ENCODE data around the gene WDR75.

The WDR75 gene

DNA sequence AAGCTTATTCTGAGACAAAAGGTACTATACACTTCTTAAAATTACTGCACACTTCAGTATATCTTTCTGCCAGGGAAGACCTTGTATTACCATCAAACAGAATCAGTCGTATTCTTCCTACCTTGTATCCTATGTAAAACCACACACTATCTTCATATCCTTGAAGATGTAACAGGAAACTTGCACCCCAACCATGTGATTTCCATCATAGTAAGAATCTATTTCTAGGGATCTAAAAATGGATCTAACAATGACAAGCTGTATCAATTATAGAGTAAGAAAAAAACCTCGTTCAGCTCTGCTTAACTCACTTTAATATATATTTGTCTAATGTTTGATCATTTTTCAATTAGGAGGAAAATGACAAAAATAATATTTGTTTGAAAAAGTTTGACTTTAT is 60.2 kb downstream of the WDR75 start:
- DNase-seq = no peak

DNA sequence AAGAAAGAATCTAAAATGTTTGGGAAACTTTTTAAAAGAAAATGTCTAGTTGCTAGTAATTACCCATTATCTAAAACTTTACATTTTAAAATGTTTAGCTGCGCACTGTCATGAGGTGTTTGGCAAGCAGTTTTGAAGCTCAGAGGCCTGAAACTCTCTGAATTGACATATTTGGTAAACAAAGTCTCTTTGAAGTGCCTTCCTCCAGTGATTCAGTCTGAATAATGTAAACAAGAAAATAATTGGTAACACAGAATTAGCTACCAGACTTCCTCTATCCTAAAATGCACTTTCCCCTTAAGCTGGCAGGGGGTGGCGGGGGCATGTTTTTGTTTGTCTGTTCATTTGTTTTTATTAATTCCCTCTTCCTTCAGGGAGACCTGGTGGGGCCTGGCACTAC is 61.4 kb downstream of the WDR75 start:
- DNase-seq = no peak

DNA sequence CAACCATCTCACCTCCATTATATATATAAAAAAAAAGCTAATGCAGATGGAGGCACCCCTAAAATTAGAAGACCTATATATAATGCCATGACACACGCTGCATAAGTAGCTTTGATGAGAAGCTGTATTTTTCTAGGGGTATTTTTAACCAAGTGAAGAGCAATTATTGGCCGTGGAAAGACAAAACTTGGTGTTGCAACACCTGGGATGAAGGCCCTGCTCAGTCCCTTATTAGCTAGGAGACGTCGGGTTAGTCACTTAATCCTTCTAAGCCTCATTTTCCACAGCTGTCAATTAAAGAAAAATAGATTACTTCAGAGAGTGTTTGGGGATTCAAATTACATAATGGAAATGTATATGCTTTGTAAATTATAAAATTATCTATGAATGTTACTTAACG is 63.0 kb downstream of the WDR75 start:
- no peak for DNase-seq

DNA sequence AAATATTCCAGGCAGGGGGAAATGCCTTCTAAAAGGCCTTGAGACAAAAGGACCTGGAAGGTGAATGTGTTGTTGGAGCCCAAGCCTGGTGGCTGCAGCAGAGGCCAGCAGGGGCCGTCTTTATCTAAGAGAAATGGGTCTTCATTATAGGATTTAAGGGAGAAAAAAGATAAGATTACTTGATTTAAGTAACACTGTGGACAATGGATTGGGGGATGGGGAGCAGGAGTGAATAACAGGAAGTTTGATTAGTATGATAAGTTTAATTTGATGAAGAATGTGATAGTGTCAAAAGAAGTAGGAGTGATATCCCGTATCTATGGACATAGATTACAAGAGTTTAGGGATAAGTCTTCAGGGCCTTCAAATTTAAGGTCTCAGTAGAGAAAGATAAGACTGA is 64.2 kb downstream of the WDR75 start:
- DNase-seq = no peak

DNA sequence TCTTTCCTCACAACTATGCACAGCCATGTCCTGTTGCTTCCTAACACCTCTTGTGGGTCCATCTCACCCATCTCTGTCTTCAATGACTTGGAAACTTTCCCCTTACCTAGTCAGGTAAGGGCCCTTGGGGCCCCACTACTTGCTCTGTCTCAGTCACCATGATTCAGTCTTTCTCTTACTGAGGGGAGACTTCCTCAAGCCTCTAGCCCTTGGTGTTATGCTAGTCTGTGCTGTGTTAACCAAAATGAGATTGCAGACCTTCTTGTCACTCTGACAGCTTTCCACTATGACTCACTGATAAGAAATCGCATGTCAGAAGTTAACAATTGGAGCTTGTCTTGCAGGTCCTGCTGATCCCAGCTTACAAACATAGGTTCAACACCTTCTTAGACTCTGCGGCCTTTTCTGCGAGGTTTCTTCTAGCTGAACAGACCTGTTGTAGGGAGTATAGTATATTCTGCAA is 65.3 kb downstream of the WDR75 start:
- DNase-seq = no peak

DNA sequence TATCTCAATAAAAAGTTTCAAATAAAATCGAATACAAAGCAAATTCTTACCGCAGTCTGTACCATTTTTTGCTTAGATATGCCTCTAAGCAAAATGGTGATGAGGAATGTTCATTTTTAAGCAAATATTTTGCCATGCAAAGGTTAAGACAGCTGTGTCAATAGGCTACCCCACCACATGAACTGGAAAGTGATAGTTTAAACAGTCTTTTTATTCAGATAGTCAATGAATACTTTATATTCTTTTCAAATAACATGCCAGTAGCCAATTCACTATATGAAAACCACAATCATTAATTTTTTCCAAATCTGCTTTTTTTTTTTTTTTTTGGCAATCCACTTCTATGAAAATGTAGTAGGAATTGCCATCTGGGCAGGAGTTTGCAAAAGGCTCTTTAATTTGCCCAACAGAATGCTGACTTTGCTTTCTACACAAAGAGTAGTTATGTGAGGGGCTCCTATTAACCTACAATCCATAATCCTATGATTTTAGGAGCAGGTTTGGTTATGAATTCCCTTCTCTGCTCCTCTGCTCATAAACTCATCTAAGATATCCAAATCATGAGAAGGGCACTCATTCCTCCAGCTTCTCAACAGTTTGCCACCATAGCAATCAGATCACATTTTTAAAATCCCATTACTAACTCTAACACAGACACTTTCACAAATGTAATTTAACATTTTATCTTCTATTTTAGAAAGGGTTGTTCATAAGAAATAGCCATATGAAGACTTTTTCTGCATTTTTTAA is 70.1 kb downstream of the WDR75 start:
- DNase-seq = no peak

DNA sequence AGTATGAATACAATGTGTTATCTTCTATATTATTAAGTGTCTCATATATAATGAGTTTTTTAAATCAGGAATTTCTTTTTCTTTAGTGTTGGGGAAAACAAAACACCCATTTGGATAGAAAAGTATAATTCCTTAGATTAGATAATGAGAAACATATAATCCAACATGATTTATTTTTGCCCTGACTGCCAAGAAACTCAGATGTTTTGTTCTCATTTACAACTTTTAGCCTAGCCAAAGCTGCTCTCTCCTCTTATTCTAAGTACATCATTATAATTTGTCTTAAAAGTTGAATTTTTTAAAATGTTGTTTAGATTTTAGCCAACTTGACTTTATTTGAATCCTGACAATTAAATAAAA is 70.7 kb downstream of the WDR75 start:
- no peak for DNase-seq

DNA sequence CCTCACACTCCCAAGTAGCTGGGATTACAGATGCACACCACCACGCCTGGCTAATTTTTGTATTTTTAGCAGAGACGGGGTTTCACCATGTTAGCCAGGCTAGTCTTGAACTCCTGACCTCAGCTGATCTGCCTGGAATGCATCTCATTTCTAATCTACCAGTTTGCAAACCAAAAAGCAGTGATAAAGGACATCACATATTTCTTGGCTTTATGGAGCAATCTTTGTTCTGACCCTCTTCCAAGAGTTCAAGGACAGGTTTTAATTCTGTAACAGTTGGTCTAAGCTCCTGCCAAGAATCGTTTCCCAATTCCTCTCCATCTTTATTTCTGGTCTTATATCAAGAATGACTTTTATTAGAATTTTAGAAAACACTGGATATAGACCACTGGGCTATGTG is 71.6 kb downstream of the WDR75 start:
- DNase-seq = no peak

DNA sequence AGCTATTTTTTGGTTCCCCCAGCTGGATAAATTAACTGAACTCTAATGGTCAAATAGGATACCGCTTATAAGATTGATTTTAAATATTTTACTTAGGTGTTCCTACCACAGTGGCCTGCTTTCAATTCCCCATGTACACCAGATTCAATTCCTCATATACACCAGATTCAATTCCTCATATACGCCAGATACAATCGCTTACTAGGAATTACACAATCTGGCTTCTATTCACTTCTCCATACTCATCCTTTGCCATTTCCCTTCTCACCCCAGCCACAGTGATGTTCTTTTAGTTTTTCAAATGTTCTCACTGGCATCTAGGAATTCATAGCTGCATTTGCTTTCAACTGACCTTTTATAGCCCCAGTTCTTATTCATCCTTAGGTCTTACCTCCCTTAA is 72.8 kb downstream of the WDR75 start:
- no peak for DNase-seq

DNA sequence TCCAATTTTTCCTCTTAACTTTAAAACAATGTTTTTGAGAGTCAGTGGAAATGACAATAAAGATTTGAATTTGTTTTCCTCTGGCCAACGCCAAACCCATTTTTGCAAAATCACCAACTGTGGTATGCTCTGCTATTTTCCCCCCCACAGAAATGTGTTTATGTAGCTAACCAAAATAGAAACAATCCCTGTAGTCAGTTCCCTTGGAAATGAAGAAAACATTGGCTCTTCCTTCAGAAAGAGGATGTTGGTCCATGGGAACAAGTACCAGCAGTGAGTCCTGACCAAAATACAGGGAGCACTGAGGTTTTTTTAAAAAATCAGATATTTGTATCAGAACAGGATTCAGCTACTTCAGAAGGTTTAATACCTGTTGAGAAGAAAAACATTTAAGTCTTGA is 74.0 kb downstream of the WDR75 start:
- DNase-seq = no peak

DNA sequence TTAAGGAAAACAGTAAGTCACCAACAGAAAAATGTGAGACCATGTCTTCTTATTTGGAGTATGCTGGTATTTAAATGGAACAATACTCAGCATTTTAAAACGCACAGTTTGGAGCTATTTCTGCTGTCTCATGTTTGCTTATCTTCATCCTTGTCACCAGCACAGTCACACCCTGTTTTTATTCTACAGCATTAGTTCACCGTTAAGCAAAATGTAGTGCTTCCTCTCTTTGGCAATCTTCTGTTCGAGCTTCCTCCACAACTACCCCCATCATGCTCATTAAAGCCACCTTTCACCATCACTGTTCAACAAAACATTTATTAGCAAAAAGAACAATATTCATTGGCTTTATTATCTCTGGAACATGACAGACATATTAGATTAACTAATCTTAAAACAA is 75.3 kb downstream of the WDR75 start:
- DNase-seq = no peak

DNA sequence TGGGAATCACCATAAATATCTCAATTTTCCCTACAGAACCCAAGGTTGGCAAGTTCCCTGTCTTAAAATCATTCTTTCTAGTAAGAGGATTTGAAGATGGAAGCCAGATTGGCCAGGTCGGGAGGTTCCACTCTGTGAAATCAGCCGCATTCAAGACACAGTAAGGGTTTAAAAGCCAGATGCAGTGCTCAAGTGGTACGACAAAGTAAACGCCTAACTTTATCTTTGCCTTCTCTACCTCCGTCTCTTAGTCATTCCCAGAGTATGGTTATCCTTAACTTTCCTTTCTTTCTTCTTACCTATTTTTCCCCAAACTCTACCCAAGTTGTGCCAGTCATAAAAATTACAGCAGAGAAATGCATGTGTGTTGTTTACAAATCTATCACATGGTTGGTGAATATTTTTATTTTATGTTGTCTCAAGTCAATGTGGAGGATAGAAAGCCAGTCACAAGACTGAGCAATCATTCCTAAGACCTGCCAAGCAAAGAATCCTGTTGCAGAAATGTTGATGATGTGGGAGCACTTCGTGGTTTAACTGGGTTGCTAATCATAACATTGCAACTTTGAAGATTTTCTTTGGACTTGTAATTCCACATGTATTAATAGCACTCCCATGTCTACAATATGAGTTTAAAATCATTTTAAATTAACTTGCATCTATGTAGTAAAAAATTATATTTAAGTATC is 76.7 kb downstream of the WDR75 start:
- DNase-seq = no peak

DNA sequence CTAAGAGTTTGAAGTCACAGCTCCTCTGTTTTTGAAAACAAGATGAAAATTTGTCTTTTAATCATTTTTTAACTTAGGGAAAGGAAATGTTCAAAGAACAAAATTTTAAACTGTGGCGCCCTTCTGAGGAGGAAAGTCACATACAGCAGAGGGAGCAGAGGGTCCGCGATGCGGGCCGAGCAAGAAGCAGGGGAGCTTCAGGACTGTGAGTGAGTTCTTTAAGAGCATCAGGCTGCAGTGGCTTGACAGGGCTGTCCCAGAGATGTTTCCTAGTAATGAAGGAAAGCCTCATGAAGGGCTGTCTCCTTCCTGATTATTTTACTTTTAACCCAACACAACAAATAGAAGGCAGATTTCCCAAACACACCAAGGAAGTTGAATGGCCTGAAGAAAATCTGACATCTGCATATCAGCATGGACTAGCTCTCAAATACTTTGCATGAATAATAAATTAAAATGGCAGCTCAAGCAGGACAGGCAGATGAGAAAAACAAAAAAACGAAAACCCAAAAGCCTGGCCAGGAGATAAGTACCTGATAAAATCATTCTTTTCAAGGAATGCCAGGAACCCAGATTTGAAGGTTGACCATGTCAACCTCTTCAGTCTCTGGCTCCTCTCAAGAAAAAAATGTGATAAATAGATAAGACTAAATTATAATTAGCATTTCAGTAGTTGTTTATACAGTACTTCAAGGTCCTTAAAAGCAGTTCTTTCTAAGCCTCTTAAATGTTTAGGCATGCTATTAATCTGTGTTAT is 78.5 kb downstream of the WDR75 start:
- no peak for DNase-seq

DNA sequence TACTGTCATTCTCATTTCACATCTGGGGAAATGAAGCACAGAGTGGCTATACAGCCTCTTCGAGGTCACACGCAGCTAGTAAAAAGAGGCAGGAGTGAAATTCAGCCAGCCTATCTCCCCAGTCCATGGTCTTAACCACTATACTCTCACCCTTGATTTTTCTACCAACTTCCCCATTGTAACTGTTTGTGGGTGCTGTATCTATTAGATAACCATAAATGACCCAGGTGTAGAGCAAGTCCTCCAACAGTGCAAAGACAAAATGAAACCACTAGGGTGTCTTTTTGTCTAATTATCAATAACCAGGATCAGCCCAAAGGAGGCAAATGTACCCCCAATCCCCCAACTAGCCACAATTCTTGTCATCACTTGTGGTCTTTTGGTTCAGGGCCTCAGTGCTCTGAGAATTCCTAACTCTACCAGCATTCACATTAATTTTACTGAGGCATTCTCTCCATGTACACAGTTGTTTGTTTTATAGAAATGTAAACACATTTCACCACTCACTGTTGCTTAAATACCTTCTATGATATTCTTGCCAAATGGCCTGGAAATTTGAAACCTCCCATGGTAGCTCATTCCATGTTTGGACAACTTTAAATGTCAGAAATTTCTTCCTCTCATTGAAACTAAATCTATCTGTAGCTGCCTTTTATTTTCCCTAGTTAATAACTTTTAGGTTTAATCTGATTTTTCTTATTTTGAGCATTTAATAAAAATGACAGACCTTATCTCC is 80.6 kb downstream of the WDR75 start:
- DNase-seq = no peak

DNA sequence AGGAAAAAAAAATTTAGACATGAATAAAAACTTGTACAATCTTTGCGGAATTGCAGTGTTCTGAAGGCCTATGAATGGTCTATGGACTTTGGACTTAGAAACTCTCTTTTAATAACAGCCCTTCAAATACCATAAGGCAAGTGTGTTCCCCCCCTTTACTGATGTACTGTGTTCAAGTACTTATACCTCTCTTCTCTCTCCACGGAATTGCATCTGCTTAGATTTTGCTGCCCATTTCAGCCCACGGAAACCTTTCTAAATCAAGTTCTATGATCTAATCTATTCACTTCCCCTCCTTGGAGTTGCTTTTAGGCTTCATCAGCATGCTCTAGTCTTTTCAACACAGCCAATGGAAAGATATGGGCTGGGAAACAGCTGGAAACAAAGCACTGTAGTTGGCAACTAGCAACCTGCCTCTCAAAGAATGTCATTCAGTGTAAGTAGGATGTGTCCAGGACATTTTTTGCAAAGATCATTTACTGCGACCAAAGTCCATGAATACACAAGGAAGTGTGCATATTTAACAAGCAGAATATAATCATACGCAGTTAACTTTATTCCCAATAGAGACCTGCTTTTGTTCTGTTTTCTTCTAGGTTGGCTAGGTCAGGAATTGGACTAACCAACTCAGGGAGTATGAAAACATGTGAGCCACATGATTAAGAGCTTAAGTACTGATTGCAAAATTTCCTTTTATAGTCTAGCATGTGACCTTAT is 81.3 kb downstream of the WDR75 start:
- no peak for DNase-seq

DNA sequence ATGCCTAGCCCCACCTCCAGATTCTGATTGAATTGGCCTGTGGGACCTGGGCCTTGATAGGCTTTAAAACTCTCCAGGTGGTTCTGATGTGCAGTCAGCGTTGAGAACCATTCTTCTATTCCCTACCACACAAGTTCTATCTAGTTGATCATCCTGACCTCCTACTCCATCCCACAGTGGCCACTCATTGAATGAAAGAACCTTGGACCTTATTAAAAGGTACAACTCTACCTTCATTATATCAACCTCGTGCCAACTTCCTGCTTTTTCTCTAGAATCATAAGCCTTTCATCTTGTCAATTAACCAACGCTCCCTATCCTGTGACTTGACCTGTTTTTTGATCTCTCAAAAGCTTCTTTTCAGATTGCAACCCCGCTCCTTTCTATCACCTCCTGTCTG is 83.5 kb downstream of the WDR75 start:
- no peak for DNase-seq
